PC-9 (cell line): ENCODE data around the gene ICAM2. TPM values are rescaled to one million over a fixed set of nuclear protein-coding genes. Genes with fewer than 3 reads are reported as not detected.

Experiments
- BruUV-seq: library from RNA; stranded (reverse); fragments of 400-500 nt; replicated peaks from 2 replicates; lab custom pipeline; 2021; lab: Mats Ljungman, UMichigan
- CTCF ChIA-PET: fragments of 300-600 bp; sonication (Branson Sonifier 250); formaldehyde crosslinking; loops from one replicate; lab custom pipeline; 2022; ENCODE audit warnings: antibody characterized with exemption; lab: Charles Lee
- POLR2A ChIA-PET: fragments of 300-600 bp; sonication (Branson Sonifier 250); formaldehyde crosslinking; loops from one replicate; lab custom pipeline; 2022; ENCODE audit warnings: antibody characterized with exemption; ENCODE audit not compliant: unreplicated experiment; lab: Charles Lee
- DNase-seq, 2 experiments: peaks; one replicate each; pipeline versions ENCODE4 v3.0.0 to v3.0.0-alpha.2; 2015 to 2022; ENCODE audit warnings: mixed read lengths in 1 of 2
- H2AFZ ChIP-seq: fragments of 200-600 bp; sonication (generic); 2 replicates; pipeline ENCODE4 v1.8.1; 2017; ENCODE audit warnings: antibody characterized with exemption
- H3F3A ChIP-seq: fragments of 200-600 bp; sonication (generic); 2 replicates; pipeline ENCODE4 v1.8.1; 2017; ENCODE audit warnings: antibody characterized with exemption, mild to moderate bottlenecking, low read depth; ENCODE audit not compliant: insufficient read depth
- H3K27ac ChIP-seq: fragments of 200-600 bp; sonication (generic); 2 replicates; pipeline ENCODE4 v1.6.1; 2016; ENCODE audit warnings: mixed run types
- H3K27me3 ChIP-seq: fragments of 200-600 bp; sonication (generic); 2 replicates; pipeline ENCODE4 v1.6.1; 2016; ENCODE audit warnings: low read depth, mixed run types; ENCODE audit not compliant: insufficient read depth
- H3K36me3 ChIP-seq: fragments of 200-600 bp; sonication (generic); 2 replicates; pipeline ENCODE4 v1.6.1; 2016; ENCODE audit warnings: low read depth, mixed run types
- H3K4me1 ChIP-seq: fragments of 200-600 bp; sonication (generic); replicated peaks from 2 replicates; pipeline ENCODE4 v1.6.1; 2016; ENCODE audit warnings: mixed run types; ENCODE audit not compliant: insufficient read depth
- H3K4me2 ChIP-seq: fragments of 200-600 bp; sonication (generic); 2 replicates; pipeline ENCODE4 v1.6.1; 2017; ENCODE audit warnings: mixed run types
- H3K4me3 ChIP-seq: fragments of 200-600 bp; sonication (generic); 2 replicates; pipeline ENCODE4 v1.6.1; 2016; ENCODE audit warnings: mixed run types
- H3K79me2 ChIP-seq: fragments of 200-600 bp; sonication (generic); 2 replicates; pipeline ENCODE4 v1.6.1; 2017; ENCODE audit warnings: low read depth, mixed run types
- H3K9me2 ChIP-seq: fragments of 200-600 bp; sonication (generic); 2 replicates; pipeline ENCODE4 v1.8.1; 2017; ENCODE audit warnings: mild to moderate bottlenecking; ENCODE audit not compliant: insufficient read depth
- H3K9me3 ChIP-seq: fragments of 200-600 bp; sonication (generic); 2 replicates; pipeline ENCODE4 v1.8.1; 2016; ENCODE audit warnings: low read depth; ENCODE audit not compliant: insufficient read depth
- H4K20me1 ChIP-seq: fragments of 200-600 bp; sonication (generic); 2 replicates; pipeline ENCODE4 v1.8.1; 2017; ENCODE audit not compliant: insufficient read depth
- EZH2 ChIP-seq: fragments of 200-600 bp; sonication (generic); IDR thresholded peaks from 2 replicates; pipeline ENCODE4 v1.8.0; 2017; ENCODE audit warnings: antibody characterized with exemption, low read depth
- intact Hi-C: fragments of 100-400 bp; cut with micrococcal nuclease; formaldehyde crosslinking; loops from one replicate; pipeline ENCODE4 v1.10.0; 2022; ENCODE audit not compliant: unreplicated experiment
- total RNA-seq: library from RNA; stranded (reverse); gene quantifications from 2 replicates; pipeline ENCODE4 v1.2.3, GENCODE V29; 2021
- TF ChIP-seq, protein P1 (sequence below): fragments of 200-600 bp; sonication (generic); conservative IDR thresholded peaks from 2 replicates; pipeline ENCODE4 v1.6.1; 2017; ENCODE audit warnings: mixed run types, antibody characterized with exemption, mild to moderate bottlenecking, moderate library complexity

ICAM2 gene
- total RNA-seq, 1 experiment from 2014 or later, result 7.8 TPM

DNA sequence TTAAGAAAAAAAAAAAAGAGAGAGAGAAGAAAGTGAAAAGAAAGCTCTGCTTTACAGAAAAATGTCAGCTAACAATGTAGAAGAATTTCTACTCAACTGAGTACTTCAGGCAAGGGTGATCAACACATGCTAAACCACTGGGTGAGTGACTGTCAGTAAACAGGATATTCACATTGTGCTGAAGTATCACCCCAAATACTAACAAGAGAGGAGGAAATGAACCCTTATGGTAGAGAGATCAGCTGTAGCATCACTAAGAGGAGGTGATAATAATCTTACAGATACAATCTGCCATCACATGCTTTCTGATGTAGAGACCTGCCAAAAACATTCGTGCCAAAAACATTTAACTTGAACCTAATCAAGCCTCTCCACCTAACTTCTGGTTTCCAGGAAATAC is 30.7 kb upstream of the ICAM2 start:
- Histone ChIP-seq H3K9me3 (no peaks in the 10 kb centered on the region), H4K20me1 (no peaks in the 10 kb centered on the region), H2AFZ (no peak overlapping the region), H3K9me2 (no peaks in the 10 kb centered on the region), H3K79me2 (no peaks in the 10 kb centered on the region), H3K4me1 (peaks cover 9% of the 10 kb centered on the region), H3K27ac (no peak overlapping the region), H3K4me2 (no peak overlapping the region), H3K27me3 (no peaks in the 10 kb centered on the region), H3K36me3 (peaks cover 42% of the 10 kb centered on the region), H3F3A (peaks cover 11% of the 10 kb centered on the region; the same call in 1 of the 2 replicates), H3K4me3 (no peak overlapping the region)
- no peak for TF ChIP-seq EZH2
- TF ChIP-seq, protein P1, sequence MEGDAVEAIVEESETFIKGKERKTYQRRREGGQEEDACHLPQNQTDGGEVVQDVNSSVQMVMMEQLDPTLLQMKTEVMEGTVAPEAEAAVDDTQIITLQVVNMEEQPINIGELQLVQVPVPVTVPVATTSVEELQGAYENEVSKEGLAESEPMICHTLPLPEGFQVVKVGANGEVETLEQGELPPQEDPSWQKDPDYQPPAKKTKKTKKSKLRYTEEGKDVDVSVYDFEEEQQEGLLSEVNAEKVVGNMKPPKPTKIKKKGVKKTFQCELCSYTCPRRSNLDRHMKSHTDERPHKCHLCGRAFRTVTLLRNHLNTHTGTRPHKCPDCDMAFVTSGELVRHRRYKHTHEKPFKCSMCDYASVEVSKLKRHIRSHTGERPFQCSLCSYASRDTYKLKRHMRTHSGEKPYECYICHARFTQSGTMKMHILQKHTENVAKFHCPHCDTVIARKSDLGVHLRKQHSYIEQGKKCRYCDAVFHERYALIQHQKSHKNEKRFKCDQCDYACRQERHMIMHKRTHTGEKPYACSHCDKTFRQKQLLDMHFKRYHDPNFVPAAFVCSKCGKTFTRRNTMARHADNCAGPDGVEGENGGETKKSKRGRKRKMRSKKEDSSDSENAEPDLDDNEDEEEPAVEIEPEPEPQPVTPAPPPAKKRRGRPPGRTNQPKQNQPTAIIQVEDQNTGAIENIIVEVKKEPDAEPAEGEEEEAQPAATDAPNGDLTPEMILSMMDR, result no peak
- POLR2A ChIA-PET, result no interaction called here
- CTCF ChIA-PET, result no interaction called here
- no TSS peak for BruUV-seq
- intact Hi-C loops, result no loop called here
- no peak for DNase-seq

DNA sequence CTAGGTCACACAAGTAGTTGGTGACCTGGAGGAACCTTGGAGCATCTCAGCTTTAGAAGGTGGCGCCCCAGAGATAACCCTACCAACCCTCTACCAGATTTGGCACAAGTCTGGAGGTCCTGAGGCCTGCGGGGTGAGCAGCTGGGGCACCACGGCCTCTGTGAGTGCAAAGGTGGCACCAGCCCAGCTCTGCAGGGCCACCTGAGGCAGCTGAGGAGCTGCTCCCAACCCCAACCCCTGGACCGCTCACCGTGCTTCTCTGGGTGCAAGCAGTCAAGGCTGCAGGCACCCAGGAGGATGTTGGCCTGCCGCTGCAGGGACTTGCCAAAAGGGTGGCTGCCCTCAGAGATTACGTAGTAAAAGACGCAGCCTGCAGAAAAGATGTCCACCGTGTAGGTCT is 28.4 kb upstream of the ICAM2 start:
- no peaks in the 10 kb centered on the region for H3K79me2 ChIP-seq
- H3F3A ChIP-seq, result 0 out of 2 replicates have a peak, but pooled peaks cover 3% of the 10 kb centered on the region
- intact Hi-C loops, result no loop called here
- TF ChIP-seq, protein P1, result no peak
- no peak for TF ChIP-seq EZH2
- H3K4me3 ChIP-seq, result no peak overlapping the region
- H3K9me2 ChIP-seq, result no peaks in the 10 kb centered on the region
- no peaks in the 10 kb centered on the region for H4K20me1 ChIP-seq
- POLR2A ChIA-PET, result no interaction called here
- no TSS peak for BruUV-seq
- CTCF ChIA-PET, result no interaction called here
- no peak for DNase-seq
- H3K27ac ChIP-seq, result no peak overlapping the region
- peaks cover 25% of the 10 kb centered on the region for H3K36me3 ChIP-seq
- H3K9me3 ChIP-seq, result no peaks in the 10 kb centered on the region
- H3K4me2 ChIP-seq, result no peak overlapping the region
- H2AFZ ChIP-seq, result no peak overlapping the region
- no peaks in the 10 kb centered on the region for H3K27me3 ChIP-seq
- no peaks in the 10 kb centered on the region for H3K4me1 ChIP-seq

DNA sequence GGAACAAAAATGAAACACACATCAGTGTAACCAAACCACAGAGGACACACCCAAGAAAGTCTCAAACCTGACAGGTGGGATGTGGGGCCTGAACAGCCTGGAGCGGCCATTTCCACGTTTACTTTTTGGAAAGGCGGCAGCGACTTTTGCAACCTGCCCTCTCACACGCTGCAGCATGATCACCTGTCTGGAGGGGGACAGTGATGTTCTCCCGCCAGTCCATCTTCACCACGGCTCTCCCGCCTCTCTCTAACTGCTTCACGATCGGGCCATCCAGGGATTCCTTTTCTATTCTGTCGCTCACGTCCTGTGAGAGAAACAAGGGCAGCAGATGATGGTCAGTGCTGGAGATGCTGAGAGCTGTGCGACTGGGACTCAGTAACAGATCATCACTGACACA is 24.7 kb upstream of the ICAM2 start:
- DNase-seq, result no peak
- H3K4me1 ChIP-seq, result no peaks in the 10 kb centered on the region
- H4K20me1 ChIP-seq, result no peaks in the 10 kb centered on the region
- H3K9me2 ChIP-seq, result no peaks in the 10 kb centered on the region
- H3K27me3 ChIP-seq, result no peaks in the 10 kb centered on the region
- no peak for TF ChIP-seq EZH2
- ChIA-PET CTCF (no interaction called here), POLR2A (no interaction called here)
- no peaks in the 10 kb centered on the region for H3K9me3 ChIP-seq
- no peak overlapping the region for H3K27ac ChIP-seq
- peaks cover 5% of the 10 kb centered on the region for H3K36me3 ChIP-seq
- no peak overlapping the region for H3K4me3 ChIP-seq
- 0 out of 2 replicates have a peak, but pooled peaks cover 3% of the 10 kb centered on the region for H3F3A ChIP-seq
- H2AFZ ChIP-seq, result no peak overlapping the region
- H3K79me2 ChIP-seq, result no peaks in the 10 kb centered on the region
- intact Hi-C loops, result no loop called here
- no TSS peak for BruUV-seq
- H3K4me2 ChIP-seq, result no peak overlapping the region
